Measurements from ENCODE around the gene KLRG1.

- TF ChIP-seq CTCF (IDR thresholded peaks at IDR 0.05 in 8 of 11, conservative IDR thresholded peaks at IDR 0.05 in 3 of 11), result no peak
- TF ChIP-seq POLR2A (IDR thresholded peaks at IDR 0.05), result no peak
- TF ChIP-seq POLR2AphosphoS5 (IDR thresholded peaks at IDR 0.05), result no peak
Measured at GRCh38 chr12:8985213-8985754, 4.1 kb upstream of the KLRG1 start.
